Measurements from ENCODE around the gene CKS1B.

CKS1B gene

GRCh38 chr1:154974102-154974807 lies at the start of gene CKS1B:
Gene CKS1B, plus strand, starts transcription at chr1:154974681. Its CDS starts 65 bp downstream, at chr1:154974746.
- DNase-seq: peak; percentile 100

GRCh38 chr1:154925335-154926170 lies 48.9 kb upstream of the CKS1B start:
- no peak for DNase-seq

GRCh38 chr1:154926201-154926600 lies 48.3 kb upstream of the CKS1B start:
- DNase-seq: no peak

GRCh38 chr1:154931940-154932487 lies 42.5 kb upstream of the CKS1B start:
- DNase-seq: no peak

GRCh38 chr1:154934358-154934948 lies 40.0 kb upstream of the CKS1B start:
- no peak for DNase-seq

GRCh38 chr1:154935749-154936554 lies 38.5 kb upstream of the CKS1B start:
- DNase-seq: no peak

GRCh38 chr1:154936555-154937084 lies 37.9 kb upstream of the CKS1B start, which contains the start of gene PMVK:
Gene PMVK, minus strand, starts transcription at chr1:154936719. Its CDS starts 34 bp downstream, at chr1:154936685.
- peak; percentile 98 to 100 for DNase-seq

- peak; percentile 97 to 99 for DNase-seq
These were observed 37.1 kb upstream of the CKS1B start for GRCh38 chr1:154937085-154937987.

GRCh38 chr1:154937988-154938386 lies 36.5 kb upstream of the CKS1B start:
- DNase-seq: no peak

- DNase-seq: no peak
These were observed 35.7 kb upstream of the CKS1B start for GRCh38 chr1:154938604-154939399.

GRCh38 chr1:154940213-154940560 lies 34.3 kb upstream of the CKS1B start:
- DNase-seq: no peak

GRCh38 chr1:154940651-154941194 lies 33.8 kb upstream of the CKS1B start:
- DNase-seq: peak in 1 of 2 experiments; percentile 54

- DNase-seq: peak in 1 of 2 experiments; percentile 67
These were observed 33.0 kb upstream of the CKS1B start for GRCh38 chr1:154941333-154942013.

GRCh38 chr1:154943649-154944400 lies 30.7 kb upstream of the CKS1B start:
- peak; percentile 64 to 93 for DNase-seq

GRCh38 chr1:154944401-154945159 lies 29.9 kb upstream of the CKS1B start:
- peak; percentile 100 for DNase-seq

- peak in 1 of 2 experiments; percentile 60 for DNase-seq
These were observed 29.1 kb upstream of the CKS1B start for GRCh38 chr1:154945160-154945961.
